GM18868 (cell line): Measurements from ENCODE around the gene LCMT1.

Experiments
- ATAC-seq: cut with Tn5 transposase; IDR thresholded peaks from one replicate; pipeline ENCODE4 v1.9.1; 2021; ENCODE audit warnings: mild to moderate bottlenecking, moderate library complexity; ENCODE audit not compliant: unreplicated experiment

The LCMT1 gene

GRCh38 chr16:25192096-25192495, 80.6 kb downstream of the LCMT1 start:
- no peak for ATAC-seq

DNA sequence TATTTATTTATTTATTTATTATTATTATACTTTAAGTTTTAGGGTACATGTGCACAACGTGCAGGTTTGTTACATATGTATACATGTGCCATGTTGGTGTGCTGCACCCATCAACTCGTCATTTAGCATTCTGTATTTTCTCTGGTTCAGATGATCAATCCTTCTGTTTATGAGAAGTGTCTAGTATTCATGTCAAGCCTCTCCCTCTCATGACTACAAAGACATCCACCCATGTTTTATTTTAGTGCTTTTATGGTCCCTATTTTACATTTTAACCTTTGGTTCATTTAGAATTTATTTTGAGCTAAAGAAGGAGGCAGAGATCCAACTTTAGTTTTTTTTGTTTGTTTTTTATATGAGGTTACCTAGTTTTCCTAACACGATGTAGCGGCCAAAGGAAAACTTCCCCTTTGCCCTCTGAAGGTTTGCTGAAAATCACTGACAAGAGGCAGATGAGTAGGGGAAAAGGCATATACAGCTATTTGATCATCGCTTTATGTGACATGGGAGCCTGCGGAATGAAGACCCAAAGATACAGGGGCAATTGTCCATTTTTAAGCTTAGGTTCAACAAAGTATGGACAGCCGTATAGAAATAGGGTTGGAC, 82.8 kb downstream of the LCMT1 start:
- ATAC-seq = no peak

DNA sequence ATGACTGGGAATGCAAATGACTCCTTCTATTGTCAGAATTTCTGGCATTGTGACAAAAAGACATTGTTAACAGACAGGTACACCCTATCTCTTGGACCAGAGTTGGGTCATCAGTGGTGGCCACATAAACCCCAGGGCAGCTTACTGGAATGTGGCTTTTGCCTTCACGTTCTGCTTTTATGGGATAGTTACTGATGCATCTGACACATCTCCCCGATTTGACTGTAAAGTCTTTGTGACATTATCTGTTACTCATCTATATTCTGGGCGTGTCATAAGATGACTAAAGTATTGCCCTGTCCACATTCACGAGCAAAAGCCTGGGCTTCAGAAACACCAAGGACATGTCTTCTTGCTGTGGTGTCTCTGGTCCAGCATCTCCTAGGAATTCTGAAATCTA, 86.5 kb downstream of the LCMT1 start:
- no peak for ATAC-seq

DNA sequence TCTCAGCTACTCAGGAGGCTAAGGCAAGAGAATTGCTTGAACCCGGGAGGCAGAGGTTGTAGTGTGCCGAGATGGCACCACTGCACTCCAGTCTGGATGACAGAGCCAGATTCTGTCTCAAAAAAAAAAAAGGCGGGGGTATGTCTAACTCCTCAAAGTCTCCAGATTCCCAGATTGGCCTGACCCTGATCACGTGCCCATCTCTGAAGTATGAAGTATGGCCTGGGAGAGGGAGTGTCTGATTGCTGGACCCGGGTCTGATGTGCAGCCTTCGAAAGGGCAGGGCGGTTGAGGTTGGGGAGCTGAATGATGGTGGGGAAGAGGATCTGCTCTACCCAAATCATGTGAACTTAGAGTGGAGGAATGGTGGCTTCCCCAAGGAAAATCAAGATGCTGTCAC, 87.9 kb downstream of the LCMT1 start:
- ATAC-seq = no peak

DNA sequence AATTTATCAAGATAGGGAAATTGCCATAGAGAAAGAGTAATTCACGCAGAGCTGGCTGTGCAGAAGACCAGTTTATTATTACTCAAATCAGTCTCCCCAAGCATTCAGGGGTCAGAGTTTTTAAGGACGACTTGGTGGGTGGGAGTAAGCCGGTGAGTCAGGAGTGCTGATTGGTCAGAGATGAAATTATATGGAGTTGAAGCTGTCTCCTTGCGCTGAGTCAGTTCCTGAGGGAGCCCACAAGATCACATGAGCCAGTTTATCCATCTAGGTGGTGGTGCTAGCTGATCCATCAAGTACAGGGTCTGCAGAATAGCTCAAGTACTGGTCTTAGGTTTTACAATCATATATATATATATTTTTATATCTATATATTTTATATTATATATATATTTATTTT, 99.2 kb downstream of the LCMT1 start:
- no peak for ATAC-seq

GRCh38 chr16:25212636-25213035, 101.1 kb downstream of the LCMT1 start:
- no peak for ATAC-seq

DNA sequence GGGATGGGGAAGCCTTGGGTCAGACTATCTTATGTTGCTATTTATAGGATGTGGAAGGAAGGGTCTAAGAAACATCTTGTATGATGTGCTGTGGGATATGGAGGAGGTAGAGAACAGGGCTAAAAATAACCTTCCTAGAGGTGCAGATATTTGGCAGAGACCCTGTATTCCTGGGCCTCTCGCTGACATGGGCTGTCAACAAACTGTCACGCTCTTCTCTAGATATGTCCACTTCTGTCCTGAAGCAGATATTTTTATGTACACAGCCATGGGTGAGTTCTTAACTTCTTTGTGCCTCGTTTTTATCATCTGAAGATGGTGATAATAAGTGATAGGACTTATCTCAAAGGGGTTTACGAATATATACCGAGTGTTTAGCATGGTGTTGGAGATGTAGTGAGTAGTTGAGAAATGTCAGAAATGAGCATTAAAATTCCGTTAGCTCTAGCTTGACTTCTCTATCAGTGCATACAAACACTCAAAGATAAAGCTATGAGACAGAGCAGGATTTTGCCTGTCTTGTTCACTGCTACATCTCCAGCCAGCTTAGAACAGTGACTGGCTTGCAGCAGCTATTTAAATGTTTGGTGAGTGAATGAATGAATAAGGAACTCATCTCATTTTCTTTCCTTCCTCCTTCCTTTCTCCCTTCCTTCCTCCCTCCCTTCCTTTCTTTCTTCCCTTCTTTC, 102.3 kb downstream of the LCMT1 start:
- ATAC-seq = no peak

DNA sequence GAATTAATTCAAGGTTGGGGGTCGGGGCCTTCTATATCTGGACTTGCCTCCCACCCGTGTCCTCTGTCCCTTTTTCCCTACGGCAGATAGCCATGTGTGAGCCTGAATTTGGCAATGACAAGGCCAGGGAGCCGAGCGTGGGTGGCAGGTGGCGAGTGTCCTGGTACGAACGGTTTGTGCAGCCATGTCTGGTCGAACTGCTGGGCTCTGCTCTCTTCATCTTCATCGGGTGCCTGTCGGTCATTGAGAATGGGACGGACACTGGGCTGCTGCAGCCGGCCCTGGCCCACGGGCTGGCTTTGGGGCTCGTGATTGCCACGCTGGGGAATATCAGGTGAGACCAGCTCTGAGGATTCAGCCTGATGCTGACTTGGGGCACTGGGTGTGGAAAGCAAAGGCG, 105.6 kb downstream of the LCMT1 start:
- ATAC-seq = no peak

DNA sequence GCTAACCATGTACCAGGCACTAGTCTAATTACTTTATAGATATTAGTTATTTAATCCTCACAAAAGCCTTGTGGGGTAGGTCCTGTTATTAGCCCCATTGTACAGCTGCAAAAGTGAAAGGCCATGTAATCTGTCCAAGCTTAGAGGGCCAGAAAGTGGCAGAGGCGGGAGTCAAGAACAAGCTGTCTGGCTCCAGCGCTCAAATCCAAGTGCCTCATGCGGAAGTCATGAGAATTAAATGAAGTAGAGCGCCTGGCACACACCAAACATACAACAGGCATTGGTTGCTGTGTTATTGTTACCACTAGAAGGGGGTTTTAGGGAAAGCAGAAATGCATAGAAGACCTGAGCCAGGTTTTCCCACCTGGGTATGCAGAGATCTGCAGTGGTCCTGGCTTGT, 106.4 kb downstream of the LCMT1 start:
- ATAC-seq = no peak

DNA sequence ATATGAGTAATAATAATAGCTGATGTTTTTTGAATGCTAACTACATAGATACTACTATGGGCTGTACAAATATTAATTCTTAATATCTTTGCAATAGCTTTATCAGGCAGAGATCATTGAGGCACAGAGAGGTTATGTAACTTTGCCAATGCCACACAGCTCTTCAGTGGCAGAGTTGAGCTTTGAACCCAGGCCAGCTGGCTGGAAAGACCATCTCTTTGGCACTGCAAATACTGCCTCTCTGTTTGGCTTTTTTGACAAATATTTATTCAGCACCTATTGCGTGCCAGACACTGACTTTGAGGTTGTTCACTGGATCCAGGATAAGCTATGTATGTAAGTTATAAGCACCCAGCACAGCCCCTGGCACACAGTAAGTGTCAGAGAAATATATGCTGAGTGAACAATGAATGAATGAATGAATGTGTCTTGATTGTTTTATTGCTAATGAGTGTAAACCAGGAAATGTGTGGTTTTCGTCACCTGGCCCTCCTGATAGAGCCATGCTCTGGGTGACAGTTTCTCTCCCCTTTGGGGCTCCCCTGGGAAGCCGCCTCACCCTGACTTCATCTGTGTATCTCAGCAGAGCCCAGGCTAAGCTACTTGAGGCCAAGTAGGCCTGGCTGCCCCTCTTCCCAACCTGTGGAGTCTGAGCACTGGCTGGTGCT, 107.7 kb downstream of the LCMT1 start:
- no peak for ATAC-seq

DNA sequence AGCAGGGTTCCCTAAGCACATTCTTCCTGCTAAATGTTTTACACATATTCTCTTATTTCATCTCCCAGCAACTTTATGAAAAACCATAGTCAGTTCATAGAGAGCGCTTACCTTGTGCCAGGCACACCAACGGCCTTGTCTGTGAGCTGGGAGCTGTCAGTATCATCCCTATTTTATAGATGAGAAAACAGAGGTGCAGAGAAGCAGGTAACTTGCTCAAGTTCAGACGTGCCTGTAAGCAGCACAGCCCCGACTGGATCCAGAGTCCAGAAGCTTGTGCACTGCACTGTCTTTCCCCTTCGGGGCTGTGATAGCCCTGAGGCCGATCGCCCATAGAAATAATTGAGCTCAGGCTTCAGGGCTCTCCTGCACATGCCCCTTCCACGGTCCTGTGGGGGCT, 111.4 kb downstream of the LCMT1 start:
- no peak for ATAC-seq

- no peak for ATAC-seq
These were observed 112.4 kb downstream of the LCMT1 start for GRCh38 chr16:25223964-25224363.

GRCh38 chr16:25224731-25225319, 113.3 kb downstream of the LCMT1 start:
- ATAC-seq = no peak
